Small intestine (tissue), 7 donors: ENCODE measurements around the gene TIFAB. TPM values are rescaled to one million over a fixed set of nuclear protein-coding genes. Genes with fewer than 3 reads are reported as not detected.

Source experiments
- DNase-seq, 2 donors: peaks; one replicate each; pipeline versions ENCODE4 v3.0.0 to v3.0.0-alpha.2; 2013
- FAIRE-seq: peaks from 2 replicates; lab custom pipeline; 2012; peaks lifted over from hg19 to GRCh38; lab: Jason Lieb, UNC
- H3K27ac ChIP-seq, 3 donors: one replicate each; pipeline ENCODE4 v1.5.1; 2013; ENCODE audit warnings: low read length in 2 of 3, mild to moderate bottlenecking in 2 of 3, control low read depth in 1 of 3, inconsistent platforms in 1 of 3, low read depth in 1 of 3, moderate library complexity in 1 of 3
- H3K27me3 ChIP-seq, 3 donors: one replicate each; pipeline ENCODE4 v1.6.1; 2013; ENCODE audit warnings: low read length in 3 of 3, inconsistent platforms in 1 of 3; ENCODE audit not compliant: control insufficient read depth in 3 of 3, insufficient read depth in 3 of 3
- H3K36me3 ChIP-seq, 3 donors: one replicate each; pipeline ENCODE4 v1.6.1; 2013; ENCODE audit warnings: low read length in 3 of 3, inconsistent platforms in 1 of 3, low read depth in 1 of 3, mild to moderate bottlenecking in 1 of 3, moderate library complexity in 1 of 3; ENCODE audit not compliant: control insufficient read depth in 3 of 3, insufficient read depth in 2 of 3
- H3K4me1 ChIP-seq, 3 donors: one replicate each; pipeline ENCODE4 v1.6.1; 2013; ENCODE audit warnings: low read length in 2 of 3, inconsistent platforms in 1 of 3, low read depth in 1 of 3, mild to moderate bottlenecking in 1 of 3, moderate library complexity in 1 of 3; ENCODE audit not compliant: control insufficient read depth in 3 of 3, insufficient read depth in 2 of 3
- H3K4me3 ChIP-seq, 3 donors: one replicate each; pipeline ENCODE4 v1.5.1; 2013; ENCODE audit warnings: low read length in 3 of 3, control low read depth in 1 of 3, inconsistent platforms in 1 of 3, low read depth in 1 of 3, mild to moderate bottlenecking in 1 of 3, moderate library complexity in 1 of 3
- H3K9me3 ChIP-seq, 2 donors: one replicate each; pipeline ENCODE4 v1.6.1; 2013; ENCODE audit warnings: low read depth in 1 of 2, low read length in 1 of 2; ENCODE audit not compliant: control insufficient read depth in 2 of 2, insufficient read depth in 1 of 2
- WGBS, 3 donors: extraction: QIAGEN DNeasy Blood & Tissue Kit; methylation state at CpG; one replicate each; pipeline ENCODE4 v1.1.7; 2013; 5-methylcytosine and 5-hydroxymethylcytosine counted together
- polyA plus RNA-seq, 4 donors: library from polyadenylated mRNA; stranded (reverse) in 3 of 4; unstranded in 1 of 4; fragments of 200-250 nt in 3 of 4; fragments of 120-200 nt in 1 of 4; gene quantifications; one replicate each; pipeline versions ENCODE4 v1.2.1 to v1.2.3, GENCODE V29; 2013
- donor health status: healthy with polysubstance abuse.
- donor health status: control.
- donor health status: control.
- donor health status: Bipolar disorder and iron deficiency.
- donor health status: healthy.

Gene TIFAB
- polyA plus RNA-seq, 4 donors = 0.07 to 1.4 (median 0.27) TPM; not detected in 1

GRCh38 chr5:135422419-135422818, 29.7 kb downstream of the TIFAB start:
- H3K9me3 ChIP-seq = no peaks in the 10 kb centered on the region
- no peaks in the 10 kb centered on the region for H3K4me1 ChIP-seq
- no peak for DNase-seq
- no peak overlapping the region for H3K27ac ChIP-seq
- no peaks in the 10 kb centered on the region for H3K36me3 ChIP-seq
- no peak overlapping the region for H3K4me3 ChIP-seq
- no peaks in the 10 kb centered on the region for H3K27me3 ChIP-seq
- FAIRE-seq = peak; percentile 98

GRCh38 chr5:135417083-135417482, 35.1 kb downstream of the TIFAB start:
- H3K4me3 ChIP-seq = no peak overlapping the region
- H3K27ac ChIP-seq = no peak overlapping the region
- no peak for FAIRE-seq
- no peaks in the 10 kb centered on the region for H3K36me3 ChIP-seq
- no peaks in the 10 kb centered on the region for H3K9me3 ChIP-seq
- no peak for DNase-seq
- H3K4me1 ChIP-seq = no peaks in the 10 kb centered on the region
- no peaks in the 10 kb centered on the region for H3K27me3 ChIP-seq

GRCh38 chr5:135405082-135405481, 47.1 kb downstream of the TIFAB start:
- no peak overlapping the region for H3K4me3 ChIP-seq
- no peaks in the 10 kb centered on the region for H3K36me3 ChIP-seq
- 79 to 85% (median 83%) methylated on average over 2 of the region's 2 CpGs for WGBS, 3 donors
- H3K27ac ChIP-seq = no peak overlapping the region
- no peak for DNase-seq
- no peak for FAIRE-seq
- H3K9me3 ChIP-seq = peaks cover 0 to 6% of the 10 kb centered on the region in 2 donors
- H3K4me1 ChIP-seq = peaks cover 0 to 11% (median 0%) of the 10 kb centered on the region in 3 donors
- H3K27me3 ChIP-seq = no peaks in the 10 kb centered on the region

- H3K4me1 ChIP-seq = peaks cover 3 to 19% (median 12%) of the 10 kb centered on the region in 3 donors
Measured at GRCh38 chr5:135402031-135402430, 50.1 kb downstream of the TIFAB start.

GRCh38 chr5:135400866-135401265, 51.3 kb downstream of the TIFAB start:
- Histone ChIP-seq H3K27ac (peak overlapping the region in 1 of 3 donors; percentile 65), H3K36me3 (peaks cover 0 to 10% (median 0%) of the 10 kb centered on the region in 3 donors), H3K27me3 (no peaks in the 10 kb centered on the region), H3K9me3 (peaks cover 0 to 3% of the 10 kb centered on the region in 2 donors), H3K4me3 (no peak overlapping the region), H3K4me1 (peaks cover 4 to 28% (median 15%) of the 10 kb centered on the region in 3 donors)
- no peak for FAIRE-seq
- WGBS, 3 donors = 22 to 50% (median 34%) methylated on average over 5 of the region's 5 CpGs
- peak; percentile 74 to 75 for DNase-seq

More at GRCh38 chr5:135402031-135402430, 50.1 kb downstream of the TIFAB start:
- FAIRE-seq (no peak), DNase-seq (no peak)
- Histone ChIP-seq H3K4me3 (no peak overlapping the region), H3K36me3 (peaks cover 0 to 1% (median 0%) of the 10 kb centered on the region in 3 donors), H3K27me3 (no peaks in the 10 kb centered on the region), H3K9me3 (peaks cover 0 to 3% of the 10 kb centered on the region in 2 donors), H3K27ac (no peak overlapping the region)
- WGBS, 3 donors = 85 to 95% (median 92%) methylated on average over 2 of the region's 2 CpGs

GRCh38 chr5:135399794-135400542, 52.2 kb downstream of the TIFAB start:
- Histone ChIP-seq H3K36me3 (peaks cover 0 to 10% (median 0%) of the 10 kb centered on the region in 3 donors), H3K27ac (peak overlapping the region; percentile 57 to 98 (median 90)), H3K4me3 (peak overlapping the region; percentile 76 to 94 (median 90)), H3K4me1 (peaks cover 4 to 36% (median 23%) of the 10 kb centered on the region in 3 donors), H3K9me3 (peaks cover 0 to under 1% of the 10 kb centered on the region in 2 donors), H3K27me3 (no peaks in the 10 kb centered on the region)
- WGBS, 3 donors = 42 to 79% (median 77%) methylated on average over 25 of the region's 25 CpGs
- no peak for FAIRE-seq
- no peak for DNase-seq

- H3K4me3 ChIP-seq = peak within 1 kb of the TSS; percentile 76 to 94 (median 90)
- FAIRE-seq (no peak), DNase-seq (peak; percentile 87 to 94)
- peaks cover 4 to 43% (median 28%) of the 10 kb centered on the region in 3 donors for H3K4me1 ChIP-seq
- no peaks in the 10 kb centered on the region for H3K9me3 ChIP-seq
- WGBS, 3 donors = 1 to 6% (median 5%) methylated on average over 85 to 109 of the region's 109 CpGs
- peaks cover 0 to 10% (median 0%) of the 10 kb centered on the region in 3 donors for H3K36me3 ChIP-seq
- H3K27me3 ChIP-seq = no peaks in the 10 kb centered on the region
- peak within 1 kb of the TSS; percentile 57 to 98 (median 93) for H3K27ac ChIP-seq
Measured at GRCh38 chr5:135398855-135399793, 53.0 kb downstream of the TIFAB start, which contains the start of gene MACROH2A1. Gene MACROH2A1, minus strand, starts transcription at chr5:135399231. Its CDS starts 10,138 bp downstream, at chr5:135389093.
